Tibial nerve (tissue), 4 donors: ENCODE measurements around the gene ZNF777. TPM values are rescaled to one million over a fixed set of nuclear protein-coding genes. Genes with fewer than 3 reads are reported as not detected.

ENCODE experiments used
- DNase-seq, 2 donors: peaks; one replicate each; pipeline ENCODE4 v3.0.0-alpha.2; 2019; ENCODE audit warnings: low spot score in 2 of 2
- H3K27ac ChIP-seq, 4 donors: fragments of 200-600 bp; sonication (generic) in 3 of 4; one replicate each; pipeline ENCODE4 v1.5.1; 2017 to 2019; ENCODE audit warnings: mild to moderate bottlenecking in 1 of 4
- H3K27me3 ChIP-seq, 2 donors: fragments of 200-600 bp; sonication (generic) in 1 of 2; one replicate each; pipeline versions ENCODE4 v1.5.1 to v1.6.0; 2017 to 2019
- H3K36me3 ChIP-seq, 3 donors: fragments of 200-600 bp; sonication (generic); one replicate each; pipeline ENCODE4 v1.5.1; 2018 to 2019
- H3K4me1 ChIP-seq, 4 donors: fragments of 200-600 bp; sonication (generic) in 3 of 4; one replicate each; pipeline ENCODE4 v1.5.1; 2017 to 2019
- H3K4me3 ChIP-seq, 4 donors: fragments of 200-600 bp; sonication (generic) in 3 of 4; one replicate each; pipeline ENCODE4 v1.5.1; 2017 to 2019; ENCODE audit warnings: mild to moderate bottlenecking in 1 of 4, moderate library complexity in 1 of 4
- H3K9me3 ChIP-seq, 4 donors: fragments of 200-600 bp; sonication (generic) in 3 of 4; one replicate each; pipeline ENCODE4 v1.5.1; 2017 to 2019
- EP300 ChIP-seq, 2 donors: sonication (generic); formaldehyde crosslinking; IDR thresholded peaks; one replicate each; pipeline ENCODE4 v1.6.1; 2017; ENCODE audit warnings: antibody characterized with exemption in 2 of 2, mild to moderate bottlenecking in 1 of 2
- POLR2A ChIP-seq, 2 donors: fragments of 450-650 bp; IDR thresholded peaks; one replicate each; pipeline ENCODE4 v1.6.1; 2017; ENCODE audit warnings: antibody characterized with exemption in 2 of 2, mild to moderate bottlenecking in 2 of 2, moderate library complexity in 2 of 2
- WGBS, 2 donors: methylation state at CpG; one replicate each; pipeline ENCODE4 v1.1.5; 2018; 5-methylcytosine and 5-hydroxymethylcytosine counted together
- total RNA-seq, 4 donors: library from RNA; depleted of rRNA; stranded (reverse); fragments of >200 nt; gene quantifications; one replicate each; pipeline ENCODE4 v1.1.0, GENCODE V29; 2016
- TF ChIP-seq, protein P1 (sequence below), 5 experiments: fragments of 200-600 bp in 3 of 5; fragments of 450-650 bp in 2 of 5; sonication (generic) in 3 of 5; IDR thresholded peaks; one replicate each; pipeline ENCODE4 v1.5.1; 2016 to 2019; ENCODE audit warnings: antibody characterized with exemption in 5 of 5, mild to moderate bottlenecking in 3 of 5, moderate library complexity in 2 of 5

Gene ZNF777
- total RNA-seq, 4 donors from 2014 or later, result 7.3 to 12.2 (median 9.6) TPM

DNA sequence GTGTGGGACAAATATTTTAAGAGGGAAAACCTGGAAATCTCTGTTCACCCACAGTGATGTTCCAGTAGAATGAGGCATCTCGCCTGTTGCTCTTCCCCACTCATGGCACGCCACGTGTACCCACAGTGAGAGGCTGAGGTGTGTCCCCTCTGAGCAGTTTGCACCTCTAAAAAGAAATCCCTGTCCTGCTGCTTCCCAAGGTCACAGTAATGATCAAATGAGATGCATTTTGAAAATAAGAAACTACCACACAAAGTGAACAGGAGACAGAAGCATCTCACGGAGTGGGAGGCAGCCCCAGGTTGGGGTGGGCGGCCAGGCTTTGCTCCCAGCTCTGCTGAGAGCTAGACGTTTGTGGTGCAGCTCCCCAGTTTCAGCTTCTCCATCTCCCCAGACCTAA is 12.4 kb upstream of the ZNF777 start:
- no peak for TF ChIP-seq EP300 (IDR thresholded peaks at IDR 0.05)
- no peak for TF ChIP-seq POLR2A (IDR thresholded peaks at IDR 0.05)
- TF ChIP-seq, protein P1, sequence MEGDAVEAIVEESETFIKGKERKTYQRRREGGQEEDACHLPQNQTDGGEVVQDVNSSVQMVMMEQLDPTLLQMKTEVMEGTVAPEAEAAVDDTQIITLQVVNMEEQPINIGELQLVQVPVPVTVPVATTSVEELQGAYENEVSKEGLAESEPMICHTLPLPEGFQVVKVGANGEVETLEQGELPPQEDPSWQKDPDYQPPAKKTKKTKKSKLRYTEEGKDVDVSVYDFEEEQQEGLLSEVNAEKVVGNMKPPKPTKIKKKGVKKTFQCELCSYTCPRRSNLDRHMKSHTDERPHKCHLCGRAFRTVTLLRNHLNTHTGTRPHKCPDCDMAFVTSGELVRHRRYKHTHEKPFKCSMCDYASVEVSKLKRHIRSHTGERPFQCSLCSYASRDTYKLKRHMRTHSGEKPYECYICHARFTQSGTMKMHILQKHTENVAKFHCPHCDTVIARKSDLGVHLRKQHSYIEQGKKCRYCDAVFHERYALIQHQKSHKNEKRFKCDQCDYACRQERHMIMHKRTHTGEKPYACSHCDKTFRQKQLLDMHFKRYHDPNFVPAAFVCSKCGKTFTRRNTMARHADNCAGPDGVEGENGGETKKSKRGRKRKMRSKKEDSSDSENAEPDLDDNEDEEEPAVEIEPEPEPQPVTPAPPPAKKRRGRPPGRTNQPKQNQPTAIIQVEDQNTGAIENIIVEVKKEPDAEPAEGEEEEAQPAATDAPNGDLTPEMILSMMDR (IDR thresholded peaks at IDR 0.05), result no peak
- H3K27ac ChIP-seq, result no peak overlapping the region
- no peaks in the 10 kb centered on the region for H3K4me1 ChIP-seq
- no peak for DNase-seq
- no peak overlapping the region for H3K4me3 ChIP-seq
- 89 to 95% methylated on average over 6 of the region's 6 CpGs for WGBS, 2 donors
- H3K27me3 ChIP-seq, result no peaks in the 10 kb centered on the region
- H3K9me3 ChIP-seq, result peaks cover 0 to 5% (median 0%) of the 10 kb centered on the region in 4 donors
- H3K36me3 ChIP-seq, result peaks cover 3 to 85% (median 15%) of the 10 kb centered on the region in 3 donors

DNA sequence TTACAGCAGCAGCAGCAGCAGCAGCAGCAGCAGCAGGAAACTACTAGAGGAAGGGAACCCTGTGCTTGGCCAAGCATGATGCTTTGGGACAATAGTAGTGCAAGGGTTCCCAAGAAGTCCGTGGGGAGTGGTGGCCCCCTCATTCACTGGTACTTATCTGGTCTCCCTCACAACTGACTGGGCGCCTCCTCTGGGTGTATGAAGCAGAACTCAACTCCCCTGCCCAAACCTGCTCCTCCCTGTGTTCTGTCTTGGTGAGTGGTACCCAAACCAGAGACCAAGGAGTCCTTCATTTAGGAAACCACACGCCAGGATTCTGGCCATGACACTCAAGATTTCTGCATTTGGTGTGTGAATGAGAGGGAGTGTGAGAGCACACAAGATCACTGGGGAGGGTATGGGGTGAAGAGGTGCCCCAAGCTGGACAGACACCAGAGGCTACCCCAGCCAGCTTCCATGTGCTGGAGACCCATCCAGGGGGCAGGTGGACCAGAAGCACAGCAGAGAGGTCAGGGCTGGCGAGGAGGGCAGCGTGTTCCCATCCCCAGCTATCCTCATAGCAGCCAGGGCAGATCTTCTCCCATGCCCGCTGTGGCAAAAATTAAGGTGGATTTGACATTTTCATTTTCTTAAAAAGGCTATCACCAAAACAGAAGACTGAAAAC is 10.6 kb upstream of the ZNF777 start:
- TF ChIP-seq, protein P1 (IDR thresholded peaks at IDR 0.05), result no peak
- TF ChIP-seq POLR2A (IDR thresholded peaks at IDR 0.05), result no peak
- TF ChIP-seq EP300 (IDR thresholded peaks at IDR 0.05), result no peak
- peaks cover 0 to 67% (median 5%) of the 10 kb centered on the region in 3 donors for H3K36me3 ChIP-seq
- H3K27me3 ChIP-seq, result no peaks in the 10 kb centered on the region
- no peak overlapping the region for H3K4me3 ChIP-seq
- no peaks in the 10 kb centered on the region for H3K4me1 ChIP-seq
- H3K27ac ChIP-seq, result no peak overlapping the region
- DNase-seq, result no peak
- peaks cover 0 to 5% (median 0%) of the 10 kb centered on the region in 4 donors for H3K9me3 ChIP-seq
- 96 to 98% methylated on average over 6 of the region's 6 CpGs for WGBS, 2 donors

DNA sequence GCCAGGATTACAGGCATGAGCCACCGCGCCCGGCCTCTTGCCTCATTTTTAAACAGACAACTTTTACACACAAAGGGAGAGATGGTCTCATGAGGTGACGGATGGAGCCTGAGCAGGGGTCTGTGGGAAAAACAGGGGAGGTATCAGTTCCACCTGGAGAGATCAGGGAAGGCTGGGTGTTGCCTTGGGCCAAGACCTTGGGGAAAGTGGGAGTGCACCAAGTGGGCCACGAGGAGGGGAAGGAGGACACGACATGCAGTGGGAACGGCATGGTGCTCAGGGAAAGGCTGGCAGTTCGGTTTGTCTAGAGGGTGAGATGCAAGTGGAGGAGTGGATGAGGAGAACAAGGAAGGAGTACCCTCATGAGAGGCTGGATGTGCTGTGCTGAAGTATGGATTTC is 8.9 kb upstream of the ZNF777 start:
- Histone ChIP-seq H3K9me3 (peaks cover 0 to 5% (median 0%) of the 10 kb centered on the region in 4 donors), H3K4me1 (no peaks in the 10 kb centered on the region), H3K4me3 (no peak overlapping the region), H3K36me3 (peaks cover 0 to 51% (median 5%) of the 10 kb centered on the region in 3 donors), H3K27ac (no peak overlapping the region), H3K27me3 (no peaks in the 10 kb centered on the region)
- TF ChIP-seq POLR2A (IDR thresholded peaks at IDR 0.05), result no peak
- 92 to 96% methylated on average over 8 of the region's 8 CpGs for WGBS, 2 donors
- DNase-seq, result no peak

DNA sequence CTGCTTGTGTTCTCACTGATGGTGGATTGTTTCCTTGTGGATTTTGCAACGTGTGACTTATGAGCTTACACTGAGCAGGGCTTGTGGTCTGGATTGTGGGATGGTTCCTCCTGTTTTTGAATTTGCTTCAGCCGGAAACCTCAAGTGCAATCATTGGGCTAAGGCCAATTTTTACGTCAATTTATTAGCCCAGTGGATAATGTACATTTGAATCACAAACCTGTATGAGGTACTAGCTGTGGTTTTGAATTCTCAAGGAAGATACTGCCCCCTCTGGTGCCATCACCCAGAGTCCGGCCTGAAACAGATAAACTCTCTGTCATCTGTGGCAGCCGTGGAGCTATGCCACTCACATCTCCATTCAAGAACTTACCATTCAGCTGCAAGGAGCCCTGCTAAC is 7.3 kb upstream of the ZNF777 start:
- WGBS, 2 donors, result 64 to 91% methylated on average over 4 to 5 of the region's 5 CpGs
- TF ChIP-seq, protein P1 (IDR thresholded peaks at IDR 0.05), result no peak
- DNase-seq, result no peak

GRCh38 chr7:149467321-149467859 is 6.5 kb upstream of the ZNF777 start:
- no peak for DNase-seq
- TF ChIP-seq, protein P1 (IDR thresholded peaks at IDR 0.05), result no peak
- TF ChIP-seq EP300 (IDR thresholded peaks at IDR 0.05) (no peak), POLR2A (IDR thresholded peaks at IDR 0.05) (no peak)
- Histone ChIP-seq H3K27ac (no peak overlapping the region), H3K4me1 (no peaks in the 10 kb centered on the region), H3K4me3 (no peak overlapping the region), H3K27me3 (no peaks in the 10 kb centered on the region), H3K36me3 (peaks cover 0 to 27% (median 0%) of the 10 kb centered on the region in 3 donors), H3K9me3 (peaks cover 0 to 5% (median 0%) of the 10 kb centered on the region in 4 donors)
- WGBS, 2 donors, result 83% methylated on average over 1 of the region's 1 CpG

More for the DNA sequence above, 7.3 kb upstream of the ZNF777 start:
- Histone ChIP-seq H3K4me1 (no peaks in the 10 kb centered on the region), H3K36me3 (peaks cover 0 to 35% (median 0%) of the 10 kb centered on the region in 3 donors), H3K9me3 (peaks cover 0 to 5% (median 0%) of the 10 kb centered on the region in 4 donors), H3K4me3 (no peak overlapping the region), H3K27me3 (no peaks in the 10 kb centered on the region), H3K27ac (no peak overlapping the region)
